HG02623 (cell line): ENCODE results near the gene MPZL2.
"Not testable (repeated sequence)": the region's sequence is repeated elsewhere in the genome, so short reads cannot be mapped to it uniquely, and the experiment has no call there.

ENCODE experiments used
- ATAC-seq: cut with Tn5 transposase; IDR thresholded peaks from one replicate; pipeline ENCODE4 v1.9.1; 2021; ENCODE audit warnings: moderate library complexity; ENCODE audit not compliant: unreplicated experiment

The MPZL2 gene

DNA sequence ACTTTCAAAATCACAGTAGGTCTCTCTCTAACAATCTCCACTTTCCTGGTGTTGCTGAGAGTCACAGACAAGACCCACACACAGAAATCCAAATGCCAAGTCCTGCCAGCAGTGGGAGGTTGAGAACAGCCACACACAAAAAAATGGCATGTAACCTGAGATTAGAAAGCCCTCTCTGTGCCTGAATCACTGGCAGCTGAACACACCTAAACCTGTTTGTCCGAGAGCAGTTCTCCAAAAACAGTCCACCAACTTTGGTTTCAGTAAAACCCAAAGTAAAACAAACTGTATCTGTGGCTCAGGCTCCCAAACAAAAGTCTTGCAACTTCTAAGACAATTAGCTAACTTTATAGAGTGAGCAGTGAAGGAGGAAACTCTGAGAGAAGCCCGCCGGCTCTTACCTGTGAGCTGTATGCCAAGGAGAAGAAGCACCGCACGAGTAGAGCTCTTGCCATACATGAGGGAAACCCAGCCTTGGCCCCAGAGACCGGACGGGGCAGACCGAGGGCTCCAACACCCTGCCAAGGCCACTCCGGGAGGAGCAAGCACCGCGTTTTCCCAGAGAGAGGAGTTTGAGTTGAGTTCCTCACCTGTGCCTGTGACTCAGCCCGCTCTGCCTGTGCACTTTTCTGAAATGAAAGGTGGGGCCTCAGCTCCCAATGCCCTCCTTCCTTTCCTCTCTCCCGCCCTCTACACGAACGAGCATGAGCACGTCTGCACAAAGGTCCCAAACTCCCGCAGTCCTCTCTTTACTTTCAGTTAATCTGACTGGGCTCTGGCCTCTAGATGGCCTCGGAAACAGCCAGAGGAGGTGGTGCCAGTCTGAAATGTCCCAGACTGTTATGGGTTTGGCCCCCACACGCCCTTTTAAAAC lies at the start of gene MPZL2:
TSS of gene MPZL2 (minus strand) at position 603 of the 874 bp plus-strand sequence. CDS start at position 459, 144 bp downstream.
- ATAC-seq = no peak

DNA sequence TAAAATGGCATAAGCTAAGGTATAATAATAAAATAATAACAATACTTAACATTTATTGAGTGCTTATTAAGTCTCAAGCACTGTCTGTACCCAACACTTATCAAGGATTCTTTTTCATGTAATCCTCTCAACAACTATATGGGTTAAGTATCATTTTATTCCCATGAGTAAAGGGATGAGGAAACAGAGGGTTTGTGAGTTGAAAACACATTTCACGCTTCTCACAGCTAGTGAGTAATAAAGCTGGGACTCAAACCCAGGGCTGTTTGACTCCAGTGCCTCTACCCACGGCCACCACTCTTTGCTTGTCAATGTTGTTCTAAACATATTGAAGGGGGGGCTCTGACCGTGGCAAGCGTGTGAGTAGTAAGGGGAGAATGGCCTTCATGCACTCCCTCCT lies 49.1 kb upstream of the MPZL2 start:
- no peak for ATAC-seq

DNA sequence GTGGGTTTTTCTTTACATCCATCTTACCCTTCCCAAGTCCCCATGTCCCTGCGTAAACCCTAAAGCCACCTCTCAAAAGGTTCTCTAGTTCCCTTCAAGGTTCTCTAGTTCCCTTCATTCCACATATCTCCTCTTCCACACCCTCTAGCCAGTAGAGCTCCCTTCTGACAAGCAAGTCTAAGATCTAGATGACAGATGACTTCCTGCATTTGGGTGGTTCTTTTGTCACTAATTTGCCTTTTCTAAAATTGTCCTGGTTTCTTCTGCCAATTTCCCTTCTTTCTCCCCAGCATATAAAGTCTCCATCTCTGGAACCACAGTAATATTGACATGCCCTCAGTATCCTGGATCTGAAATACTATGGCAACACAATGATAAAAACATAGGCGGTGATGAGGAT lies 48.2 kb upstream of the MPZL2 start:
- ATAC-seq = no peak

DNA sequence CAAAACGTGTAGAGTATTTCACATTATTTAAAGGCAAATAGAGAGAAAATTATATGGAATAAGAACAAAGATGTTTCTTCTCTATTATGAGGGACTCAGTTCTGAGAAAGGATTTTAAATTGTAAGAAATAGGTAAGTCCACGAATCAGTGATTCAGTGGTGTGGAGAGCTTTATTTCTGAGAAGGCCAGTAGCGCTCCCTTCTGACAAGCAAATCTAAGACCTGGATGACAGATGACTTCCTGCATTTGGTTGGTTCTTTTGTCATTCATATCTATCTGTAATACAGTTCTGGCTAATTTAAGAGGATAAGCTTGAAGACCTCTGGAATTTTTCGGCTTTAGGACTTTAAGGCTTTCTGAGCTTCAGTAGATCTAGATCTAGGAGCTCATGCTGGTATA lies 47.4 kb upstream of the MPZL2 start:
- no peak for ATAC-seq

DNA sequence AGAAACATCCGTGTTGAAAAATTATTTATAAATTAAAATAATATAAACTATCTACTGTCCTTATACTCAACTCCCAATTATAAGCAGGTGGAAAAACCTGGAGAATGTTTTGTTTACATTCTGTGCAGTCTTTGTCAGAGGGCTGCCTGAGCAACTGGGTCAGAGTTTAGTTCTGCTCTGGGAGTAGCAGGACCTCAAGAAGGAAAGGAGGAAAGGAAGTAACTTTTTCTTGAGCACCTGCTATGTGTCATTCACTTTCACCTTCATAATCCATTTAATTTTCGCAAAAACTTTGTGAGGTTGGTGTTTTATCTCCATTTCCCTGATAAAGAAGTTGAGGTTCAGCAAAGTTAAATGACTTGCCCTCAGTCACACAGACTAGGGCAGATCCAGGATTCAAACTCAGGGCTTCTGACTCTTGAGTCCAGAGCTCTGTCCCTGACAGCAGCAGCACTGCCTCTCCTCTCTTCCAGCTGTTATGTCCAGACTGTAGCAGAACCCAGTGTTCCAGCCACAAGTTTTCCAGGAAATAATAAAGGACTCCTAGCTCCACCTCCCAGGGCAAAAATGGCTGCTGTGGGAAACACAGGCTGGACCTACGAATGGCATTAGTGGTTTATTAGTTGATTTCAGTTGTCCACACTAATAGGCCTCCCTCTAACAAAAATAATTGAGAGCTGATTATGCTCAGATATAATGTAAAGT lies 46.8 kb upstream of the MPZL2 start:
- no peak for ATAC-seq

DNA sequence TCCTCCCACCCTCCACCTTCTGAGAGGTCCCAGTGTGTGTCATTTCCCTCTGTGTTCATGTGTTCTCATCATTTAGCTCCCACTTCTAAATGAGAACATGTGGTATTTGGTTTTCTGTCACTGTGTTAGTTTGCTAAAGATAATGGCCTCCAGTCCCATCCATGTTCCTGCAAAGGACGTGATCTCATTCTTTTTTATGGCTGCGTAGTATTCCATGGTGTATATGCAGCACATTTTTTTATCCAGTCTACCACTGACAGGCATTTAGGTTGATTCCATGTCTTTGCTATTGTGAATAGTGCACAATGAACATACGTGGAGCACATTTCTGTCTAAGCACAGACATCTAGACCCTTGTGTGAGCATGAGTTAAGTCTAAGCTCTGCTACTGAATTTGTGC lies 46.2 kb upstream of the MPZL2 start:
- ATAC-seq = no peak

DNA sequence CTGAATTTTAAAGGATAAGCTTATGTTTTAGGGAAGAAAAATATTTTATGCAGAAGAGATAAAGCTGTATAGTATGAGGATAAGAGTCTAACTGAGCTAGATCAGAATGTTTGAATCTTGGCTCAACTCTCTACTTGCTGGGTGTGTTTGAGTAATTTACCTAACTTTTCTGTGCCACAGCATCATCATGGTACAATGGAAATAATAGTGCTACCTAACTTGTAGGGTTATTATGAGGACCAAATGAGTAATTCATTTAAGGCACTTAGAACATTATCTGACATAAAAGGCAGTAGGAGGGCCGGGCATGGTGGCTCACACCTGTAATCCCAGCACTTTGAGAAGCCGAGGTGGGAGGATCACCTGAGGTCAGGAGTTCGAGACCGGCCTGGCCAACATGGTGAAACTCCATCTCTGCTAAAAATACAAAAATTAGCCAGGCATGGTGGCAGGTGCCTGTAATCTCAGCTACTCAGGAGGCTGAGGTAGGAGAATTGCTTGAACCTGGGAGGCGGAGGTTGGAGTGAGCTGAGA lies 45.0 kb upstream of the MPZL2 start:
- ATAC-seq = not testable (repeated sequence)

DNA sequence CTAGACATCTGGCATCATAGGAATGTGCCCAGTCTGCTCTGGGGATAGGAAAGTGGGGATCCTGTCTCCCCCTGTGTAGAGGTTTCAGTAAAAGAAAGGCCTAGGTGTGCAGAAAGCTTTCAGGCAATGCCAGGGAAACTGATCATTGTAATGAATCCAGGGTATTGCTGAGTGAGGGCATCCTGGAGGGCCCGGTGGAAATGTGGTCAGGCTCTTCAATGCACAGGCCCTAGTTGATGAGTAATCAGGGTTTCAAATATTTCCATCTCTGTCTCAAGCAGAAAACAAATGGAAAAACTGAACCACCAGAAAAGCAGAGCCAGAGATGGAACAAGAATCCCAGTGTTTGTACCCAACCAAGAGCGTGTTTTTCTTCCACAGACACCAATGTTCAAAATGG lies 42.5 kb upstream of the MPZL2 start:
- no peak for ATAC-seq

DNA sequence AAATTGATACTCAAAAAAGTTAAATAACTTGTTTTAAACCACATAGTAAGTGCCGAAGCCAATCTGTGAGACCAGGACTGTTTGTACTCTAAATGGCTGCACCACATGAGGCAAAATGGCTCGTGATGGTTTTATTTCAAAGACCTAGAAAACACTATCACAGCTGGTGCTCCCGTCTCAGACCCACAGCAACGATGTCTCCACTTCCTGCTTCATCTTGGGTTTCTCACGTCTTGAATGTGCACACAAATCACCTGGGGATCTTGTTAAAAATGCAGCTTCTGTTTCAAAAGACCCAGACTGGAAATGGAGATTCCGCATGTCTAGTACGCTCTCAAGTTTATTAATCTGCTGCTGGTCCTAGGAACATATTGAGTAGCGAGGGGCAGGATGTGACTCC lies 41.6 kb upstream of the MPZL2 start:
- no peak for ATAC-seq

DNA sequence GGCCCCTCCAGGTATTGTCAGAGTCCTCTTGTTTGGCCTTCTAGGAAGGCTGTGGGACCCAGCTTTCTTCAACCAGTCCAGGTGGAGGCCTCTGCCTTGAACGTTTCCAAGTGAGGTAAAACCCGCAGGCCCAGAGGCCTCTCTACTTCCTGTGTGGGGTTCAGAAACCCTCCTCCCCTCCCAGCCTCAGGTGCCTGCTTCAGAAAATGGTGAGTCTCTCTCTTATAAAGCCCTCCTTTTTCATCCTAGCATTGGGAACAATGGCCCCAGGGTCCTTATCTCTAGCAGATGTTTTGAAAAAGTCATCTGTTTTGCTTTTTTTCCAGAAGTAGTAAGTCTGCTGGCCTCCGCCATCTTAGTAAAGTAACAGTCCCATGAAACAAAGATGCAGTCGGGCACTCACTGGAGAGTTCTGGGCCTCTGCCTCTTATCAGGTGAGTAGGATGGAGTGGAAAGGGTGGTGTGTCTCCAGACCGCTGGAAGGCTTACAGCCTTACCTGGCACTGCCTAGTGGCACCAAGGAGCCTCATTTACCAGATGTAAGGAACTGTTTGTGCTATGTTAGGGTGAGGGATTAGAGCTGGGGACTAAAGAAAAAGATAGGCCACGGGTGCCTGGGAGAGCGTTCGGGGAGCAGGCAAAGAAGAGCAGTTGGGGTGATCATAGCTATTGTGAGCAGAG lies 40.6 kb upstream of the MPZL2 start, which contains the start of gene CD3E:
TSS of gene CD3E (plus strand) at position 163 of the 681 bp plus-strand sequence. CDS start at position 386, 223 bp downstream.
- ATAC-seq = no peak

DNA sequence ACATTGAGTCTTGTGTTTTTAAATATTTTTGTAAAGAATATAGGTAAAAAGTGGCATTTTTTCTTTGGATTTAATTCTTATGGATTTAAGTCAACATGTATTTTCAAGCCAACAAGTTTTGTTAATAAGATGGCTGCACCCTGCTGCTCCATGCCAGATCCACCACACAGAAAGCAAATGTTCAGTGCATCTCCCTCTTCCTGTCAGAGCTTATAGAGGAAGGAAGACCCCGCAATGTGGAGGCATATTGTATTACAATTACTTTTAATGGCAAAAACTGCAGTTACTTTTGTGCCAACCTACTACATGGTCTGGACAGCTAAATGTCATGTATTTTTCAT lies 40.1 kb upstream of the MPZL2 start:
- no peak for ATAC-seq

DNA sequence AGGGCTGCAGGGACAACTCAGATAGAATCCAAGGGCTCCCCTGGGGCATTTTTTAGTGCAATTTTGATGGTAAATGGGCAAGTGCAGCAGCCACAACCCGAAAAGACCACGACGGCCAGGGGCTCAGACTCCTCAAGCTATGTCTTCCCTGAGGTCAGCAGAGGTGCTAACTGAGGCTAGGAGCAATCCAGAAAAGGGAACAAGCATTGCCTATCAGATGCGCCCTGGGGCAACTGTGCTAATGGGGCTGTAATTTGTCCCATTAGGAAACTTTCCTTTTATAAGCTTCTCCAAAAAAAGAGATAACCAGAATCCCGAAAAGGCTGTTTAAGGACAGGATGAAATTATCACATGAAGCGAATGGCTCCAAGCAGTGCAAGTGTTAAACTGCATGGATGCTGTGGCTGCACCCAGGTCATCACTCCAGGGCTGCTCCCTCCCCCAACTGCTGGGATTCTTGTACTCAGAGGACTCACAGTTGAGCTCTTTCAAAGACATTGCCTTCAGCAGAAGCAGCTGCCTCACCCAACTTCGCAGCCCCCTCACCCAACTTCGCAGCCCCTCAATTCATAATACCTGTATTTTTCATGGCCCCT lies 37.6 kb upstream of the MPZL2 start:
- ATAC-seq = no peak

DNA sequence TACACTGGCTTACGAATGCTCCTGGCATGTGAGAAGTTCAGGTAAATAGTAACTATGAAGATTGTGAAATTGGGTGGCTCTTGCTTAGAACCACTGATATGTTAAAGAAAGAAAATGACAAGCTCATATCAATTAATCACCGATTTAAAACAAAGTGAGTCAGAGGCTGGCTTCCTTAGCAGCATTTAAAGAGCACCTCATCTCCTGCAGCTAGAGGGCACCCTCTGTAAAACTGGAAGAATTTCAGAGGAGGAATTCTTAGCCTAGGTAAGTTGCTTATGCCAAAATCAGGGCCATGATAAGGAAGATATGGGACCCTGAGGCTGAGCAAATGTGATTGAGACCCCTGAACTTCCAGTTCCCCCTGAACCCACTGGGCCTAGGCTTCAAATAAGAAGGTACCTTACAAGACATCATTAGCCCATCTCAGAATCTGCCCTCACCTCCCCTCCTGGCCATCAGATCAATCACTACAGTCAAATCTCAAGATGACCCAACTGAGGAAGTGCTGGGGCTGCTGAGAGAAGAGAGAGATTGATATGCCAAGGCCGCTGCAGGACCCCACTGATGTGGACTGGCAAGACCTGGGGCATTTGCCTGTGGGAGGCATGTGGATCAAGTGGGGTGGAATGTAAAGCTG lies 31.8 kb upstream of the MPZL2 start:
- no peak for ATAC-seq

DNA sequence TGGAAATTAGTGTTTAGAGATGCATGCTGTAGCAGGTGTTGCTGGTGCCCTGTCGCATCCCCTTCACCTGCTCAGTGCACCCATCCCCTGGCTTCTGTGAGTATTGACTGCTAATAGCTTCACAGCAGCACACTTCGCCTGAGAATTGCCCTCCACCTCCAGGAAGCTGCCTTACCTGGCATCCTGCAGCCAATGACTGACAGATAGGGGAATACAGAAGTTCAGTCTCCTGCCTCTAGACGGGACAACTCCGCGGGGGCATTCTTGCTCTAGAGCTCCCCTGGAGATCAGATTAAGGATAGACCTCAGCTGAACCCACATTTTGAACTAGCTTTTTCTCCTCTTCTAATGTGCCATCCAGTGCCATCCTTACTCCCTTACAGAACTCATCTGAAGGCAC lies 31.1 kb upstream of the MPZL2 start:
- ATAC-seq = no peak

DNA sequence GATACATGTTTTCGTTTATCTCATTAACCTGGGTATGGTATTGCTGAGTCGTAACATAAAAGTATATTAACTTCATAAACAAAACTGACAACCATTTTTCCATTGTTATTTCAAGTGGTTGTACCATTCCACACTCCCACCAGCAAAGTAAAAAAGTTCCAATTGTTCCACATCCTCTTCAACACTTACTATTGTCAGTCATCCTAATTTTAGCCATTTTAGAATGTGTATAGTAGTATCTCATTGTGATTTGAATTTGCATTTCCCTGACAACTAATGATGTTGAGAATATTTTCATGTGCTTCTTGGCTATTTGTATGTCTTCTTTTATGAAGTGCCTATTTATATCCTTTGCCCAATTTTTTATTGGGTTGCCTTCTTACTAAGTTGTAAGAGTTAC lies 30.0 kb upstream of the MPZL2 start:
- ATAC-seq = no peak

DNA sequence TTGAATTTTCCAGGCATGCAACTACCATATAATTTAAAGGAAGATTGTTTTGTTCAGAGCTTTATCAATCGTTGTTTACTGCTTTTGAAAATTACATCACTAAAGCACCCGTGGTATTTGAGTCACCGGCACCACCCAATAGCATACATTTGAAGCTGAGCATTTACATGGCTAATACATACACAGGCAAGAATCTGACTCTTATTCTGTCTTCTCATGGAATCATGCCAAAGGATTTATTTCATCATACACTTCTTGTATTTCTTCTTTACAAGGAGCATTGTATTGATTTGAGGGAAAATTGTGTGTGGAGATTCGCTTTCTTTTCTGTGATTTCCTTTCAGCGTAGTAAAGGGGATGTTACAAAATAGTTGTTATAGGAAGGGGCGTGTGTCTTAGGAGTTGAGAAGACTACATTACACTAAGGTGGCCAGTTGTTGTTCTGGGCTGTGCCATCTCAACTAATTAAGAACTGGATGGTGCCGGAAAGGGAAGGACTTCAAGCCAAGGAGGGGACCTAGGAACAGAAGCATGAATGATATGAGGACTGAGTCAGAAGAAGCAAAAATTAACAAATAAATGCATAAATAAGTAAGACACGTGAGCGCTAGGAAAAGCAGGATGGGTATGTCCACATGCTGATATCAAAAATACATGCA lies 27.5 kb upstream of the MPZL2 start:
- ATAC-seq = no peak

DNA sequence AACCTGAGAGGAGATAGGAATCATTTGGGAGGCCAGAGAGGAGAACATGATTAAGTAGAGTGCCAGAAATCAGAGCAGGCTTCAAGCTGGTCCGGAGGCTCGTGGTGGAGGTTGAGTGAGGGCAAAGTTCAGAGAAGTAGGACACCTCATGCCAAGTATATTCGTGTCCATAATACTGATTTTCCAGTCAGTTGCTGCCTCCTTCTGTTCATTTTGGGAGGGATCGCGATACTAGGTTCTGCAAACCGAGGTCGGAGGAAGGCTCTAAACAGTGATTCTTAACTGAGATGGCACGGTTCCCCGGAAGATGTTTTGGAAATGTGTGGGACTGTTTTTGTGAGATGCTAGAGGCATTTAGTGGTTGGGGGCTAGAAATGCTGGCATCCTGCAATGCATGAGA lies 26.8 kb upstream of the MPZL2 start:
- no peak for ATAC-seq

DNA sequence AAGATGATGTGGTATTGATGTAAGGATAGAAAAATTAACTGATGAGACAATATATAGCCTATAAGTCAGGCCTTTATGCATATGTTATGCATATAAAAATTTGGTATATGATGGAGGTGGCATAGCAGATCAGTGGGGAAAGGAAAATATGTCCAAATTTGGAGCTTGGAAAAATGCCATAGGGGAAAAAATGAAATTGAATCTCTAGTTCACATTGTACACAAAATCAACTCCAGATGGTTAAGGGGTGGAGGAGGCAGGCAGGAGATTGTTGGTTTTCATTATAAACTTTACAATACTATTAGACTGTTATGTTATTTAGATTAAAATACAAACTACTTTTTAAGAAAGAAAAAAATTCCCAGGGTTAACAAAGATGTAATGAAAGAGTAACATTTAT lies 25.3 kb upstream of the MPZL2 start:
- no peak for ATAC-seq

DNA sequence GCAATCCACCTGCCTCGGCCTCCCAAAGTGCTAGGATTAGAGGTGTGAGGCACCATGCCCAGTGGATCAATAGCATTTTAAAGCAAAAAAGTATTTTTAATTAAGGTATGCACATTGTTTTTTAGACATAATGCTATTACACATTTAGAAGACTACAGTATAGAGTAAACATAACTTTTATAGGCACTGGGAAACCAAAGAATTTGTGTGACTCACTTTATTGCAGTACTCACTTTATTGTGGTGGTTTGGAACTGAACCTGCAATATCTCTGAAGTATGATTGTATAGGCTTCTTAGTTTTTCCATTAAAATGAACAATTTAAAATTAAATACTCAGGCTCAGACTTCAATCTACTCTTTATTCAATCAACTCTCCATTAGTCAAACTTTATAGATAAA lies 22.9 kb upstream of the MPZL2 start:
- no peak for ATAC-seq

DNA sequence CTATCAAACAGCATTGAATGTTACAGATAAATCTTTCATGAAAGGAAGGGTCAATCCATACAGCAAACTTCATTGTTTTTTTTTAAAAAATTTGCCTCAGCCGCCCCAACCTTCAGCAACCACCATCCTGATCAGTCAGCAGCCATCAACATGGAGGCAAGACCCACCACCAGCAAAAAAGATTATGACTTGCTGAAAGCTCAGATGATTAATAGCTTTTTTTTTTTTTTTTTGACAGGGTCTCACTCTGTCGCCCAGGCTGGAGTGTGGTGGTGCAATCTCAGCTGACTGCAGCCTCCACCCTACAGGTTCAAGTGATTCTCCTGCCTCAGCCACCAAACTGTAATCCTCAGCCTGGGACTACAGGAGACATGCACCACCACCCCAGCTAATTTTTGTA lies 22.4 kb upstream of the MPZL2 start:
- ATAC-seq = no peak
